HG03342 (cell line): Measurements from ENCODE around the gene ELOVL3.

Source experiments
- ATAC-seq: cut with Tn5 transposase; IDR thresholded peaks from one replicate; pipeline ENCODE4 v1.9.1; 2021; ENCODE audit warnings: mild to moderate bottlenecking, moderate library complexity; ENCODE audit not compliant: unreplicated experiment

ELOVL3 gene

GRCh38 chr10:102222797-102223196 lies 3.3 kb upstream of the ELOVL3 start:
- no peak for ATAC-seq

GRCh38 chr10:102226542-102226870 lies 407 bp downstream of the ELOVL3 start:
- no peak for ATAC-seq

GRCh38 chr10:102227050-102227449 lies 951 bp downstream of the ELOVL3 start:
- no peak for ATAC-seq

- peak; percentile 40 for ATAC-seq
These were observed 3.7 kb downstream of the ELOVL3 start for GRCh38 chr10:102229810-102230263.

GRCh38 chr10:102230264-102230860 lies 4.3 kb downstream of the ELOVL3 start:
- ATAC-seq: no peak

- no peak for ATAC-seq
These were observed 4.8 kb downstream of the ELOVL3 start for GRCh38 chr10:102230861-102231356.

GRCh38 chr10:102231357-102232318 lies 5.5 kb downstream of the ELOVL3 start:
- no peak for ATAC-seq

- ATAC-seq: no peak
These were observed 7.9 kb downstream of the ELOVL3 start for GRCh38 chr10:102233997-102234396.

GRCh38 chr10:102234888-102235597 lies 8.9 kb downstream of the ELOVL3 start:
- no peak for ATAC-seq

GRCh38 chr10:102235598-102235920 lies 9.5 kb downstream of the ELOVL3 start:
- ATAC-seq: no peak

GRCh38 chr10:102236006-102236405 lies 9.9 kb downstream of the ELOVL3 start:
- no peak for ATAC-seq

GRCh38 chr10:102237711-102238252 lies 11.7 kb downstream of the ELOVL3 start:
- ATAC-seq: no peak

GRCh38 chr10:102240467-102241031 lies 14.4 kb downstream of the ELOVL3 start:
- ATAC-seq: no peak

GRCh38 chr10:102241032-102241443 lies 14.9 kb downstream of the ELOVL3 start:
- ATAC-seq: no peak

- peak; percentile 53 for ATAC-seq
These were observed 15.5 kb downstream of the ELOVL3 start, which contains the start of gene PITX3 for GRCh38 chr10:102241444-102242117. Gene PITX3 (minus strand): TSS chr10:102241512. CDS start chr10:102232080, 9,432 bp downstream.

- ATAC-seq: no peak
These were observed 16.0 kb downstream of the ELOVL3 start for GRCh38 chr10:102242118-102242485.

GRCh38 chr10:102243309-102243708 lies 17.2 kb downstream of the ELOVL3 start:
- ATAC-seq: no peak

GRCh38 chr10:102245082-102245931 lies 19.2 kb downstream of the ELOVL3 start, which contains the start of gene GBF1:
Gene GBF1 (plus strand): TSS chr10:102245532. CDS start chr10:102258939, 13,407 bp downstream.
- peak; percentile 88 for ATAC-seq

- no peak for ATAC-seq
These were observed 19.8 kb downstream of the ELOVL3 start for GRCh38 chr10:102245932-102246251.
